CD4-positive, alpha-beta T cell treated with Interleukin-10 for 1 hour (primary cell): Measurements from ENCODE around the gene P3H4.
"Not testable (repeated sequence)": the region's sequence is repeated elsewhere in the genome, so short reads cannot be mapped to it uniquely, and the experiment has no call there.

Source experiments
- DNase-seq: peaks from one replicate; pipeline ENCODE4 v3.0.0-alpha.2; 2020

Gene P3H4

GRCh38 chr17:41792845-41793783, 18.6 kb downstream of the P3H4 start:
- no peak for DNase-seq

GRCh38 chr17:41787021-41787418, 24.7 kb downstream of the P3H4 start:
- no peak for DNase-seq

GRCh38 chr17:41786227-41787020, 25.3 kb downstream of the P3H4 start, which contains the start of gene JUP:
Gene JUP (minus strand): TSS chr17:41786711. CDS start chr17:41771854, 14,857 bp downstream.
- peak; percentile 91 for DNase-seq

GRCh38 chr17:41785859-41786226, 25.9 kb downstream of the P3H4 start:
- peak; percentile 7 for DNase-seq

- no peak for DNase-seq
Observed at GRCh38 chr17:41785091-41785858, 26.5 kb downstream of the P3H4 start.

- DNase-seq: no peak
Observed at GRCh38 chr17:41784207-41784744, 27.5 kb downstream of the P3H4 start.

GRCh38 chr17:41782142-41782541, 29.6 kb downstream of the P3H4 start:
- DNase-seq: no peak

GRCh38 chr17:41781404-41782110, 30.2 kb downstream of the P3H4 start:
- no peak for DNase-seq

GRCh38 chr17:41779954-41780353, 31.8 kb downstream of the P3H4 start:
- DNase-seq: no peak

- no peak for DNase-seq
Observed at GRCh38 chr17:41777574-41778188, 34.1 kb downstream of the P3H4 start.

- DNase-seq: no peak
Observed at GRCh38 chr17:41777157-41777573, 34.6 kb downstream of the P3H4 start.

- not testable (repeated sequence) for DNase-seq
Observed at GRCh38 chr17:41776262-41776900, 35.4 kb downstream of the P3H4 start.

GRCh38 chr17:41775394-41776226, 36.1 kb downstream of the P3H4 start:
- no peak for DNase-seq

- DNase-seq: no peak
Observed at GRCh38 chr17:41773731-41774193, 38.0 kb downstream of the P3H4 start.

GRCh38 chr17:41773190-41773588, 38.6 kb downstream of the P3H4 start:
- DNase-seq: no peak

- no peak for DNase-seq
Observed at GRCh38 chr17:41772586-41773189, 39.1 kb downstream of the P3H4 start.

- no peak for DNase-seq
Observed at GRCh38 chr17:41772218-41772585, 39.5 kb downstream of the P3H4 start.

GRCh38 chr17:41771389-41772206, 40.2 kb downstream of the P3H4 start:
- DNase-seq: no peak

- DNase-seq: no peak
Observed at GRCh38 chr17:41769985-41770384, 41.8 kb downstream of the P3H4 start.
